Activated naive CD8-positive, alpha-beta T cell treated with anti-CD3 and anti-CD28 coated beads, Interleukin-2, amount 50 U/mL, for 24 hours (primary cell): Measurements from ENCODE around the gene ATP2B3.
A peak's percentile ranks its signal among the peaks of the same experiment; 100 is the strongest.

ENCODE experiments used
- ATAC-seq: fragments of 150-1000 bp; cut with Tn5 transposase; one replicate; pipeline ENCODE4 v1.10.0; 2021
- DNase-seq: peaks from one replicate; pipeline ENCODE4 v3.0.0; 2021
- H3K27ac Mint-ChIP-seq: one replicate; pipeline ENCODE4 v1.8.0; 2021; ENCODE audit warnings: mild to moderate bottlenecking, mixed read lengths
- H3K27me3 Mint-ChIP-seq: one replicate; pipeline ENCODE4 v1.8.0; 2021; ENCODE audit warnings: mixed read lengths
- H3K36me3 Mint-ChIP-seq: one replicate; pipeline ENCODE4 v1.8.0; 2021; ENCODE audit warnings: low read depth, mixed read lengths
- H3K4me1 Mint-ChIP-seq: one replicate; pipeline ENCODE4 v1.8.0; 2021; ENCODE audit warnings: mixed read lengths
- H3K4me3 Mint-ChIP-seq: one replicate; pipeline ENCODE4 v1.8.0; 2021; ENCODE audit warnings: mild to moderate bottlenecking, moderate library complexity, mixed read lengths
- H3K9me3 Mint-ChIP-seq: one replicate; pipeline ENCODE4 v1.8.0; 2021; ENCODE audit warnings: mixed read lengths

Gene ATP2B3

DNA sequence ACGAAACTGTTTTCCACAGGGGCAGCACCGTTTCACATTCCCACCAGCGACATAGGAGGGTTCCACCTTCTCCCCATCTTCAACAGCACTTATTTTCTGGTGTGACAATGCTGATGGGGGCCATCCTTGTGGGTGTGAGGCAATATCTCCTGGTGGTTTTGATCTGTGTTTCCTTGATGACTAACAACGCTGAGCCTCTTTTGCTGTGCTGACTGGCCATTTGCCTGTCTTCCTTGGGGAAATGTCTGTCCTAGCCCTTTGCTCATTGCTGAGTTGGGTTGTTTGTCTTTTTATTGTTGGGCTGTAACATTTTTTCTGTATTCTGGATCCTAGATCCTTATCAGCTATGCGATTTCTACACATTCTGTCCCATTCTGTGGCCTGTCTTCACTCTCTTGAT, 33.7 kb downstream of the ATP2B3 start:
- Mint-ChIP-seq H3K4me1 (peaks cover 2% of the 10 kb centered on the region), H3K9me3 (no peaks in the 10 kb centered on the region), H3K36me3 (no peaks in the 10 kb centered on the region), H3K27ac (no peak overlapping the region), H3K27me3 (peaks cover 2% of the 10 kb centered on the region), H3K4me3 (no peak overlapping the region)
- no peak for DNase-seq
- no peak for ATAC-seq

DNA sequence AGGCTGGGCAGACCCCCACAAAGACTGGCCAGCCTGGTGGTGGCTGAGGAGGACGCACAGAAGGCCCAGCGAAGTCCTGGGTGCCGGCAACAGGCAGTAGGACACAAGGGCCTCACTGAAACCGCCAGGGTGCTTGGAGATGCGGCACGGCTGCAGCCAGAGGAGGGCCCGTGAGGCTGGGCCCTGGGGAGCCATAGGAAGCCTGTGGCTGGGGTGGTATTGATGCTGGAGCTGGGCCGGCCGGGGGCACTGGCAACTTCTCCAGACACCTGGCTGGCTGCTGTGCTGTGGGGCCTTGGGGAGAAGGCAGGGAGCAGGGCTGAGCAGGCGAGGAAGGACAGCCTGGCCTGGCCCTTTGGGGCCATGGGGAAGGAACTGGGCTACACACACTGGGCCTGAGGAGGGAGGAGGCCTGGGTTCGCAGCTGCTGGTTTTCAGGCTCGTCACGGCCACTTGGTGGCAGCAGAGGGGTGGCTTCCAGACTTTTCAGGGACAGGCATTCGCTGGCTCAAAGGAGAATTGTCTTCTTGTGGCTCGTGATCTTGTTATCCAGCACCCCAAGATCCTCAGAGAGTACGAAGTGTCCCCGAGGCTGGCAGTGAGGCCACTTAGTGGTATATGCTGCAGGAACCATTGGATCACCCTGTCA, 37.2 kb downstream of the ATP2B3 start:
- H3K4me1 Mint-ChIP-seq, result peaks cover 2% of the 10 kb centered on the region
- no peak overlapping the region for H3K27ac Mint-ChIP-seq
- ATAC-seq (peak; percentile 33), DNase-seq (peak; percentile 57)
- H3K27me3 Mint-ChIP-seq, result no peaks in the 10 kb centered on the region
- H3K36me3 Mint-ChIP-seq, result no peaks in the 10 kb centered on the region
- H3K4me3 Mint-ChIP-seq, result no peak overlapping the region
- no peaks in the 10 kb centered on the region for H3K9me3 Mint-ChIP-seq

DNA sequence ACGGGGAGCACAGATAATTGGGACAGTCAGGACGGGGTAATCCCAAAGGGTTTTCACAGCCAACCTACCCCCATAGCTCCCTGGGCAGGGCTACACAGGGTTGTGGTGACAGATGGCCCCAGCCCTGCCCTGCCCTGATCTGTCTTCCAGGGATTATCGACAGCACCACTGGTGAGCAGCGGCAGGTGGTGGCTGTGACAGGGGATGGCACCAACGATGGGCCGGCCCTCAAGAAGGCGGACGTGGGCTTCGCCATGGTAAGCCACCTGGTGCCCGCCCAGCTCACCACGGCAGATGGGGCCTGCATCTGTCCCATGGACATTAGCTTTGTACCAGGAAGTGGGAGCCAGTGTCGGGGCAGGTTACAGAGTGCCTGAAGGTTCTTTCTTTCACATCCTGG, 39.3 kb downstream of the ATP2B3 start:
- no peaks in the 10 kb centered on the region for H3K9me3 Mint-ChIP-seq
- no peak overlapping the region for H3K27ac Mint-ChIP-seq
- no peak overlapping the region for H3K4me3 Mint-ChIP-seq
- no peaks in the 10 kb centered on the region for H3K4me1 Mint-ChIP-seq
- DNase-seq (no peak), ATAC-seq (no peak)
- H3K36me3 Mint-ChIP-seq, result no peaks in the 10 kb centered on the region
- H3K27me3 Mint-ChIP-seq, result no peaks in the 10 kb centered on the region

DNA sequence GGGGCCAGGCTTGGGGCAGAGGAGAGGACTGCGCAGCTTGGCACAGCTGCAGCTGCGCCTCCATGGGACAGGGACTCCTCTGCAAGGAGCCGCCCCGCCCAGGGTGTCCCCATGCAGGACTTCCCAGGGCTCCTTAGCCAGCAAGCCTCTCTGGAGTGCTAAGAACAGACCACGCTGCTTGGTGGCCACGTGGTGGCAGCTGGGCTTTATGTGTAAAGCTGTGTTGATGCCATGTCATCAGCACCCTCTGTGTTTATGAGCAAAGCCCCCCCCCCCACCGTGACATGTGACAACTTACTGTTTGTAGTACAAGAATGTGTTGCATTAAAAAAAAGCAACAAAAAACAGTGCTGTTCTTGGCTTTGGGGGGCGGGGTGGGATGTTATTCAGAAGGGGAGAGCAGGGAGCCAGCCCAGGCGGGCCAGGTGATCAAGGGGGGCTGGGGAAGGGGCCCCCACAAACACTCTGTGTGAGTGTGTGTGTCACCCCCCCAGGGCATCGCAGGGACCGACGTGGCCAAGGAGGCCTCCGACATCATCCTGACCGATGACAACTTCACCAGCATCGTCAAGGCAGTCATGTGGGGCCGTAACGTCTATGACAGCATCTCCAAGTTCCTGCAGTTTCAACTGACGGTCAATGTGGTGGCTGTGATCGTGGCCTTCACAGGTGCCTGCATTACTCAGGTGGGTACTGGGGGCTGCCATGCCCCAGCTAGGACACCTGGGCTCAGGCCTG, 40.3 kb downstream of the ATP2B3 start:
- Mint-ChIP-seq H3K27me3 (no peaks in the 10 kb centered on the region), H3K36me3 (no peaks in the 10 kb centered on the region), H3K9me3 (no peaks in the 10 kb centered on the region), H3K4me3 (no peak overlapping the region), H3K4me1 (no peaks in the 10 kb centered on the region), H3K27ac (no peak overlapping the region)
- no peak for DNase-seq
- no peak for ATAC-seq

DNA sequence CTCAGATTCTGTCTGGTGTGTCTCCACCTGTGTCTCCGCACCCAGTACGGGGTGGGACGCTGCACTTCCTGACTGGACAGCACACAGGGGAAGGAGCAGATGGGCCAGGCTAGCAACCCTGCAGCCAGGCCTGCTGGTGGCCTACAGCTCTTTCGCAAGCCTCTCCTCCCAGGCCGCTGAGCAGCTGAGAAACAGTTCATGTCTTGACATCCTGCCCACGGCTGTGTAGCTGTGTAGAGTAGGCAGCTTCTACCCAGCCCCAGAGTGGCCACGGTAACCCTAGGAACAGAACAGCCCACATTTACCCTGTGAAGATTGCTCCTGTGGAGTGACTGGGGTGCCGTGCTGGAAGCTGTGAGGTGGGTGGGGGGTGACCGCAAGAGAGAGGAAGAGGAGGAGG, 42.6 kb downstream of the ATP2B3 start:
- DNase-seq (no peak), ATAC-seq (no peak)
- H3K4me3 Mint-ChIP-seq, result no peak overlapping the region
- no peaks in the 10 kb centered on the region for H3K36me3 Mint-ChIP-seq
- H3K9me3 Mint-ChIP-seq, result no peaks in the 10 kb centered on the region
- H3K27me3 Mint-ChIP-seq, result no peaks in the 10 kb centered on the region
- no peak overlapping the region for H3K27ac Mint-ChIP-seq
- no peaks in the 10 kb centered on the region for H3K4me1 Mint-ChIP-seq

DNA sequence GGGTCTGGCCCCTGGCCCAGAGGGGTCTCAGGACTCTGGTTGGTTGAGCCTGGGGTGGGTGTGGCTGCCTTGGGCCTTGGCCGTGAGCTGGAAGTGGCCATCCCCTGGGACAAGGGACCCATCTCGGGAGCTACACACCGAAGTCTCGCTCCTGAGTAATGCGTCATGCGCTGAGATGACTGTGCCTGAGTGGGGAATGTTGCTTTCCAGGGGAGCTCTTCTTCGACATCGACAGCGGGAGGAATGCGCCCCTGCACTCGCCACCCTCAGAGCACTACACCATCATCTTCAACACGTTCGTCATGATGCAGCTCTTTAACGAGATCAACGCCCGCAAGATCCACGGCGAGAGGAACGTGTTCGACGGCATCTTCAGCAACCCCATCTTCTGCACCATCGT, 43.0 kb downstream of the ATP2B3 start:
- DNase-seq (no peak), ATAC-seq (no peak)
- no peaks in the 10 kb centered on the region for H3K36me3 Mint-ChIP-seq
- H3K9me3 Mint-ChIP-seq, result no peaks in the 10 kb centered on the region
- H3K27me3 Mint-ChIP-seq, result no peaks in the 10 kb centered on the region
- no peaks in the 10 kb centered on the region for H3K4me1 Mint-ChIP-seq
- H3K4me3 Mint-ChIP-seq, result no peak overlapping the region
- H3K27ac Mint-ChIP-seq, result no peak overlapping the region

DNA sequence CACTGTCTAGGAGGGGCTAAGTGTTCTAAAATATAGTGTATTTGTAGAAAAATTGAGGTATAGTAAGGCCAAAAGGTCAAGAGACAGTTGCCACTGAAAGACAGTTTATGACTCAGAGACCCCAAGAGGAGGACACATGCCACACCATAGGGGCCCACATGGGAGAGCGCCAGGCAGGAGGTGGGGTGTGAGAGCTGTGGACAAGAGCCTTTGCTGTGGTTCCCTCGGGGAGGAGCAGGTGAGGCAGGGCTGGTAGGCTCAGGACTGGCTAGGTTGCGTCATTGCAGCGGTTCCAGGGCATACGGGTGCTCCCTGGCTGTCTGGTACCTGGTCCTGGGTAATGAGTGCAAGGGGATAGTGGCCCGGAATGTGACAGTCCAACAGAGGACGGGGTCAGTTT, 43.9 kb downstream of the ATP2B3 start:
- ATAC-seq, result no peak
- Mint-ChIP-seq H3K4me3 (no peak overlapping the region), H3K36me3 (no peaks in the 10 kb centered on the region), H3K9me3 (no peaks in the 10 kb centered on the region), H3K27me3 (no peaks in the 10 kb centered on the region), H3K4me1 (no peaks in the 10 kb centered on the region), H3K27ac (no peak overlapping the region)
- no peak for DNase-seq

DNA sequence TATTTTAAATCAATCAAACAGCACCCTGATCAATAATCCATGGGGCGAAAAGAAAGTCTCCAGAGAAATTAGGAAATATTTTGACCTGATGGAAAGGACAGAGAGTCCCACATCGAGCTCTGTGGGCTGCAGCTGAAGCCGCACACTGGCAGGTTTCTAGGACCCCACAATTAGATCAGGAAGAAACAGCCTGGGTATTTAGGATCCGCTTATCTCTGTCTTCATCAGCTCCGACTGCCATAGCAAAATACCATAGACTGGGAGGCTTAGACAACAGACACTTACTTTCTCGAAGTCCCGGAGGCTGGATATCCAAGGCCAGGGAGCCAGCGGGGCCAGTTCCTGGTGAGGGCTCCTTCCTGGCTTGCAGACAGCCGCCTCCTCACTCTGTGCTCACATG, 45.1 kb downstream of the ATP2B3 start:
- Mint-ChIP-seq H3K36me3 (no peaks in the 10 kb centered on the region), H3K4me1 (no peaks in the 10 kb centered on the region), H3K27ac (no peak overlapping the region), H3K4me3 (no peak overlapping the region), H3K9me3 (no peaks in the 10 kb centered on the region), H3K27me3 (no peaks in the 10 kb centered on the region)
- no peak for ATAC-seq
- no peak for DNase-seq

DNA sequence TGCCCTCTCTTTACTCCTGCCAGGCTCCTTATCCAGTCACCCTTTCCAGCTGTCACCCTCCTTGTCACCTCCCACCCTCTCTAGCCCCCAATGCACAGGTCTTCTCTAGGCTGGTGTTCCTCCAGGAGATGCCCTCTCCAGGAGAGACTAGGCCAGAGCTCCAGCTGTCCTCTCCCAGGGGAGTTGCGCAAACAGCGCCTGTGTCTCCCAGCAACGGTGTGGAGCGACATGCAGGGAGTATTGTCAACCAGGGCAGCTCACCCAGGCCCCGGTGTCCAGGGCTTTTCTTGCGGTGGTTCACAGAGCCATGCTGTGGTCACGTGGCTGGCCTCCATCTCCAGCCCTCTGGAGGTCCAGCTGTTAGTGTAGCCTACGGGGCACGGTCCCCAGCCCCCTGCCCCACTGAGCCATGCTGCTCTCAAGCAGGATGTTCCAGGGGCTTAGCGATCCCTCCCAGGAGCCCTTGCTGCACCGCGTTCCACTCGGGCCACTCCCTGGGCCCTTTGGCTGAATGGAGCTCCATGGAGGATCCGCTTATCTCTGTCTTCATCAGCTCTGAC, 46.7 kb downstream of the ATP2B3 start:
- Mint-ChIP-seq H3K27me3 (no peaks in the 10 kb centered on the region), H3K4me3 (no peak overlapping the region), H3K36me3 (no peaks in the 10 kb centered on the region), H3K4me1 (no peaks in the 10 kb centered on the region), H3K27ac (no peak overlapping the region), H3K9me3 (no peaks in the 10 kb centered on the region)
- no peak for ATAC-seq
- no peak for DNase-seq

DNA sequence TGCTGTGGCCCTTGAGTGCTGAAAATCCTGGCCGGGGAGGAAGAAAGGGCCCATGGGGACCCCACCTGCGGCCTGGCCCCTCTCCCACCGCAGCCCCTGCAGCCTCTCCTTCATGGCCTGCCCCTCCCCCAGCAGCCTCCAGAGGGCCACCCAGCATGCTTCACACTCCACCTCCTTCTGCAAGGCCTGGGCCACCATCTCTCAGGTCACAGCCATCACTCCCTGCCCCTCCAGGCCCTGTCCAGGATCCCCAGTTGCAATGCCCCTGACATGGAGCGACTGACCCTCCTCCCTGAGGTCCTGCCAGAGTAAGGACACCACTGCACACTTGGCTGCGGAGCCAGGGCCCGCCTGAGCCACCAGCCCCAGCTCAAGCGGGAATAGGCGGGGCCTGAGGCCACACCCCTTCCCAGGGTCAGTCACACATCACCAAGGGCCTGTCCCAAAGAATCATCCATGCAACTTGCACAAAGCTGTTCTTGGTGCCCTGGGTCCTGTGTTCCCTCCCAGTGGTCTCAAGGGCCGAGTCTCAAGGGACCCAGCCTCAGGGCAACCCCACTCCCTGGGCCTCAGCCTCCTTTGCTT, 48.6 kb downstream of the ATP2B3 start:
- DNase-seq (no peak), ATAC-seq (no peak)
- Mint-ChIP-seq H3K4me3 (no peak overlapping the region), H3K4me1 (peaks cover 3% of the 10 kb centered on the region), H3K27ac (no peak overlapping the region), H3K36me3 (no peaks in the 10 kb centered on the region), H3K27me3 (no peaks in the 10 kb centered on the region), H3K9me3 (no peaks in the 10 kb centered on the region)

DNA sequence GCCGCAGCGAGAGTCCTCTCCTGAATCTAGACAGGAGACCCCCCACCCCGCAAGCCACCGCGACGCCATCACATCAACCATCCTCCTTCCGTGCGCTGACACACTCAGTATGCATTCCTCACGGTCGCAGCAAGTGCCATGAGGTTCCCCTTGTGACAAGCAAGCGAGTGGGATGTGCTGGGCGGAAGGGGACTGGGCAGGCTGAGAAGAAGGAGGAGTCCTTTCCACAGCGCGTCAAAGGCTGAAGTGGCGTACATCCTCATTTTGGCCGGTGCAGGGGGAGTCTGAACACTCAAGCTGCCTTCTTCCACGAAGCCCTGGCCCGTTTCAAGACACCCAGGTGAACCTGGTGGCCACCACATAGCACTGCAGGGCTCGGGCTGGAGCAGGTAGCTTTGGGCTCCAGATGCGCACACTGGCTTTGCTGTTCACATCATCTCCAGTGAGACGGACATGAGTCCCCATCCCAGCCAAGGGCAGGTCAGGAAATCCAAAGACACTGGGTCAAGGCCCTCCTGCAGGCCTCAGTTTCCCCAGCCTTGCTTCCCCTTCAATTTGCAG, 51.1 kb downstream of the ATP2B3 start:
- Mint-ChIP-seq H3K36me3 (no peaks in the 10 kb centered on the region), H3K4me1 (peaks cover 5% of the 10 kb centered on the region), H3K4me3 (no peak overlapping the region), H3K9me3 (no peaks in the 10 kb centered on the region), H3K27me3 (no peaks in the 10 kb centered on the region), H3K27ac (no peak overlapping the region)
- ATAC-seq (no peak), DNase-seq (no peak)

DNA sequence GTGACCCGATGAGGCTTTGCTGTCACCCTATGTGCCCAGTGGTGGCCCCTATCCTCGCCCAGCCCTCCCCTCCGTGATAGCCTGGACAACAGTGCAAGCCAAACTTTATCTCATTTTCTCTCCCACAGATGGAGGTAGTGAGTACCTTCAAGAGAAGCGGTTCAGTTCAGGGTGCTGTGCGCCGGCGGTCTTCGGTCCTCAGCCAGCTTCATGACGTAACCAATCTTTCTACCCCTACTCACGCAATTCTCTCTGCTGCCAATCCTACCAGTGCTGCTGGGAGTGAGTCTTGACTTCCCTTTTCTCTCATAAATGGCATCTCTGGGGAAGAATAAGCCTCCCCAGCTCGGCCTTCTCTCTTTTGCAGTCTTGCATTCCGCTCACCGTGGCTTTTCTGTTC, 52.0 kb downstream of the ATP2B3 start:
- H3K36me3 Mint-ChIP-seq, result no peaks in the 10 kb centered on the region
- no peak overlapping the region for H3K4me3 Mint-ChIP-seq
- H3K27ac Mint-ChIP-seq, result no peak overlapping the region
- no peak for DNase-seq
- no peaks in the 10 kb centered on the region for H3K27me3 Mint-ChIP-seq
- no peaks in the 10 kb centered on the region for H3K9me3 Mint-ChIP-seq
- peaks cover 5% of the 10 kb centered on the region for H3K4me1 Mint-ChIP-seq
- no peak for ATAC-seq

DNA sequence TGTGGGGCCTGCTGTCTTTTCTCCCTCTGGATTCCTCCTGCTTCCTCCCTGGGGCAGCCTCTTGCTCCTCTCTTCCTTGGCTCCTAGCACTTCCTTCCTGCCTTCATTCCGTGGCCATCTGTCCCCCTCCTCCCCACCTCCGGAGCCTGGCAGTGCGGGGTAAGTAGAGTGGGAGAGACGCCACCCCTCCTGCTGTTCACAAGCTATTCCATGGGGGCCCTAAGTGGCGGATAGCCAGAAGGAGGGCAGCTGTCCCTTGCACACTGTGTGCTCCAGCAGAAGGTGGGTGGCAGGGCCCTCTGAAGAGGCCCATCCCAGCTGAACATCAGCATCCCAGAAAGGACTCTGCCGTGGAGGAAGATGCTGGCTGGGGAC, 54.1 kb downstream of the ATP2B3 start:
- no peaks in the 10 kb centered on the region for H3K27me3 Mint-ChIP-seq
- ATAC-seq (no peak), DNase-seq (no peak)
- H3K4me3 Mint-ChIP-seq, result no peak overlapping the region
- no peak overlapping the region for H3K27ac Mint-ChIP-seq
- no peaks in the 10 kb centered on the region for H3K9me3 Mint-ChIP-seq
- H3K4me1 Mint-ChIP-seq, result peaks cover 5% of the 10 kb centered on the region
- H3K36me3 Mint-ChIP-seq, result no peaks in the 10 kb centered on the region

DNA sequence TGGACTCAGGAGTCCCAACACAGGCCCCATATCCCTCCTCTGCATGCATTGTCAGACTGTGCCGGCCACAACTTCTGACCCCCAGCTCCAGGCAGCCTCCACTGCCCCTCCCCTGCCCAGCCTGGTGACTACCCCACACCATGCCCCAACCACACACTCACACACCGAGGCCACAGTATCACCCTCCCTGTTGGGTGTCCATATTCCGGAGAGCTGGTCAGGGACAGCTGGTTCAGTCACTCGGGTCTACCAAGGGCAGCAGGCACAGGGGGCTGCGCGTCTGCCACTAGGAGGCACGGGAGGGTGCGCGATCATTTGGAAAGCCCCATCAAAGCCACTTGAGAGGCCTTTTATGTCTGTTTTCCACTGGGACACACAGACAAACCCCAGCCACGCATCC, 55.2 kb downstream of the ATP2B3 start:
- Mint-ChIP-seq H3K9me3 (no peaks in the 10 kb centered on the region), H3K36me3 (no peaks in the 10 kb centered on the region), H3K27ac (no peak overlapping the region), H3K4me3 (no peak overlapping the region), H3K27me3 (no peaks in the 10 kb centered on the region), H3K4me1 (peaks cover 5% of the 10 kb centered on the region)
- DNase-seq (no peak), ATAC-seq (no peak)

DNA sequence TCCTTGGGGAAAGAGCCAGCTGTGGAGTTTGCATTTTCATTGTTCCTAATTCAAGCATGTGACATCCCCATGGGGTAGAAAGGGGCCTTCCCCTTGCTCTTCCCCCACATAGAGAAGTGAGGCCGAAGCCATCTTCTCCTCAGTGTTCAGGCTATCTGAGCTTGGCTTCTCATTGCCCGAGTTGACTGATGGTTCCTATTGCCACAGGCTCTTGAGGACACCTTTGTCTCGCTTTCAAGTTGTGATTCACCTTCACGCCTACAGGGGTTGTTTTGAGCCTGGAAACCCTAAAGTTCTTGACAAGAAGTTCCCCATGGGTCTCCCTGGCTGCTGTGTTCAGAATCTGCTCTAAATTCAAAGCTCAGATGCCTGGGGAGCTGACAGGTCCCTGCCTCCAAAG, 56.5 kb downstream of the ATP2B3 start:
- Mint-ChIP-seq H3K27me3 (no peaks in the 10 kb centered on the region), H3K27ac (no peak overlapping the region), H3K4me3 (no peak overlapping the region), H3K9me3 (no peaks in the 10 kb centered on the region), H3K36me3 (no peaks in the 10 kb centered on the region), H3K4me1 (peaks cover 5% of the 10 kb centered on the region)
- no peak for ATAC-seq
- DNase-seq, result no peak
